ENCODE data around the gene RND2. TPM values are rescaled to one million over a fixed set of nuclear protein-coding genes. Genes with fewer than 3 reads are reported as not detected.
A peak's percentile ranks its signal among the peaks of the same experiment; 100 is the strongest.

RND2 gene
- total RNA-seq, 4 donors from 2014 or later, result 1.5 to 4.5 (median 2.5) TPM

DNA sequence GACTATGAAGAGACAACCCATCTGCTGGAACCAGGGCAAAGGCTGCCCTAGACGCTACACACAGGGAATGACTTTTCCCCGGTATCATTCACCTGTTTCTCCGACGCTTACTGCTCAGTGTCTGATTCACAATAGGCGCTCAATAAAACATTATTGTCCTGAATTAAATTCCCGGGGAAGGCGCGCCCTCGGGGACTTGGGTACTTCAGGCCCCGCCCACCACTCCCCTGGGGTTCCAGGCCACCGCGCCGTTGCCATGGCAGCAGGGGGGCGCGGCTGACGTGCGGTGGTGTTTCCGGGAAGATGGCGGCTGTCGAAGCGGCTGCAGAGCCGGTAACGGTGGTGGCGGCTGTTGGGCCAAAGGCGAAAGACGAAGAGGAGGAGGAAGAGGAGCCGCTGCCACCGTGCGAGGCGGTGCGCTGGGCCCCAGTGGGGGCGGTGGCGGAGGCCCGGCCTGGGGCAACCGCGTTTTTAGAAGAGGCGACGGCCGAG lies 44.7 kb upstream of the RND2 start, which contains the start of gene RUNDC1:
Gene RUNDC1 (plus strand): TSS at position 292 of the 492 bp plus-strand sequence. CDS start 12 bp downstream, at position 304.
- H3K4me1 ChIP-seq, result peaks cover 0 to 31% (median 11%) of the 10 kb centered on the region in 3 donors
- peak within 1 kb of the TSS; percentile 35 to 92 (median 86) for H3K27ac ChIP-seq
- peaks cover 0 to 18% of the 10 kb centered on the region in 2 donors for H3K36me3 ChIP-seq
- peak; percentile 94 for ATAC-seq
- no peaks in the 10 kb centered on the region for H3K9me3 ChIP-seq
- TF ChIP-seq POLR2AphosphoS5 (IDR thresholded peaks at IDR 0.05), result peak; percentile 61
- peak; percentile 38 to 48 for TF ChIP-seq POLR2A (IDR thresholded peaks at IDR 0.05)
- no peak for TF ChIP-seq EP300 (IDR thresholded peaks at IDR 0.05)
- TF ChIP-seq CTCF (IDR thresholded peaks at IDR 0.05), result no peak
- peak within 1 kb of the TSS; percentile 72 to 98 for H3K4me3 ChIP-seq
- 0% methylated on average over 4 to 5 of the region's 39 CpGs for WGBS, 2 donors (ENCODE audit: low coverage in 1 of 2)
- no peaks in the 10 kb centered on the region for H3K27me3 ChIP-seq

DNA sequence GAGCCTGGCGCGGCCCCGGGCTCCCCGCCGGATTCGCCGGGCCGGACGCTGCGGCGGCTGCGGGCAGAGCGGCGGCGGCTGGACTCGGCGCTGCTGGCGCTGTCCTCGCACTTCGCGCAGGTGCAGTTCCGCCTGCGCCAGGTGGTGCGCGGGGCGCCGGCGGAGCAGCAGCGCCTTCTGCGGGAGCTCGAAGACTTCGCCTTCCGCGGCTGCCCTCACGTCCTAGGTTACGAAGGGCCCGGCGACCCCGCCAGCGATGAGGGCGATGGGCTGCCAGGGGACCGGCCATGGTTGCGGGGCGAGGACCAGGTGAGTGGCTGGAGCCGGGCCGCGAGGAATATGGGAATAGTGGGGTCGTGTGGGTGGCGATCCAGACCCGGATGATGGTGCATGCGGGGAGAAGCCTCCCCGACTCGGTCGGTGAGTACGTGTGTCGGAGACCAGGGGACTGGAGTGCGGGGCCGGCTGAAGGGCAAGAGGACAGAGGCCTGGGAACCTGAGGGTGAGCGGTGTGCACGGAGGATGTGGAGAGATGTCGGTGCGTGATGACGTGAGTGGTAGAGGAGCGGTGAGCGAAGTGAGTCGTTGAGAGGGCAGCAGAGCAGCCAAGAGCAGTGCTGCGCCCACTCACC lies 44.1 kb upstream of the RND2 start:
- peak overlapping the region; percentile 72 to 98 for H3K4me3 ChIP-seq
- peaks cover 0 to 23% of the 10 kb centered on the region in 2 donors for H3K36me3 ChIP-seq
- WGBS, 2 donors (ENCODE audit: low coverage in 1 of 2), result 0 to 1% methylated on average over 5 to 18 of the region's 67 CpGs
- no peaks in the 10 kb centered on the region for H3K9me3 ChIP-seq
- H3K27me3 ChIP-seq, result no peaks in the 10 kb centered on the region
- peaks cover 0 to 31% (median 11%) of the 10 kb centered on the region in 3 donors for H3K4me1 ChIP-seq
- TF ChIP-seq POLR2AphosphoS5 (IDR thresholded peaks at IDR 0.05) (no peak), CTCF (IDR thresholded peaks at IDR 0.05) (peak in 3 of 4 experiments; percentile 10 to 42 (median 36)), EP300 (IDR thresholded peaks at IDR 0.05) (no peak), POLR2A (IDR thresholded peaks at IDR 0.05) (no peak)
- ATAC-seq, result peak; percentile 65
- H3K27ac ChIP-seq, result peak overlapping the region; percentile 35 to 92 (median 86)

DNA sequence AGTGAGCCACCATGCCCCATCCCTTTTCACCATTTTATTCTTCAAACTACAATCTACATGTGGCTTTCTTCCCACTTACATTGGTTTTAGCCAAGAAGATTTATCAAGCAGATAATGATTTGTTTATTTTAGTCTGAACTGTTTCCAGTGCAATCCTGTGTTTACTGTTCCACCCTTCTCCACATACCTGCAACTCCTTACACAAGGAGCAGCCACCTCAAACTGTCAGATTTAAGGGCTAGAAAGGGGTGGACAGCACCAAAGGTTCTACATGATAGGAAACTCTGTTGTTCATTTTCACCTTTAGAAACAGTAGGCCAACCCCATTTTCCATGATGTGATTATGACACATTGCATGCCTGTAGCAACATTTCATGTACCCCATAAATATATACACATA lies 42.8 kb upstream of the RND2 start:
- H3K36me3 ChIP-seq, result peaks cover 0 to 37% of the 10 kb centered on the region in 2 donors
- H3K9me3 ChIP-seq, result no peaks in the 10 kb centered on the region
- no peak overlapping the region for H3K27ac ChIP-seq
- no peak overlapping the region for H3K4me3 ChIP-seq
- TF ChIP-seq POLR2A (IDR thresholded peaks at IDR 0.05), result no peak
- TF ChIP-seq POLR2AphosphoS5 (IDR thresholded peaks at IDR 0.05), result no peak
- TF ChIP-seq EP300 (IDR thresholded peaks at IDR 0.05), result no peak
- TF ChIP-seq CTCF (IDR thresholded peaks at IDR 0.05), result no peak
- H3K4me1 ChIP-seq, result peaks cover 0 to 31% (median 11%) of the 10 kb centered on the region in 3 donors
- H3K27me3 ChIP-seq, result no peaks in the 10 kb centered on the region
- no peak for ATAC-seq

- peaks cover 0 to 67% of the 10 kb centered on the region in 2 donors for H3K36me3 ChIP-seq
- no peak overlapping the region for H3K27ac ChIP-seq
Observed at GRCh38 chr17:42985225-42985624, 39.8 kb upstream of the RND2 start.

More at GRCh38 chr17:42985225-42985624, 39.8 kb upstream of the RND2 start:
- H3K27me3 ChIP-seq, result no peaks in the 10 kb centered on the region
- no peak for ATAC-seq
- H3K4me3 ChIP-seq, result no peak overlapping the region
- no peaks in the 10 kb centered on the region for H3K9me3 ChIP-seq
- peaks cover 0 to 17% (median 8%) of the 10 kb centered on the region in 3 donors for H3K4me1 ChIP-seq
- TF ChIP-seq EP300 (IDR thresholded peaks at IDR 0.05) (no peak), CTCF (IDR thresholded peaks at IDR 0.05) (no peak), POLR2AphosphoS5 (IDR thresholded peaks at IDR 0.05) (no peak), POLR2A (IDR thresholded peaks at IDR 0.05) (no peak)
- 75% methylated on average over 1 of the region's 1 CpG; no CpG with 5 or more reads in 1 of the 2 donors for WGBS, 2 donors (ENCODE audit: low coverage in 1 of 2)

Measured in gastroesophageal sphincter (tissue), 4 donors.